ENCODE results near the gene DSTYK.

The DSTYK gene

DNA sequence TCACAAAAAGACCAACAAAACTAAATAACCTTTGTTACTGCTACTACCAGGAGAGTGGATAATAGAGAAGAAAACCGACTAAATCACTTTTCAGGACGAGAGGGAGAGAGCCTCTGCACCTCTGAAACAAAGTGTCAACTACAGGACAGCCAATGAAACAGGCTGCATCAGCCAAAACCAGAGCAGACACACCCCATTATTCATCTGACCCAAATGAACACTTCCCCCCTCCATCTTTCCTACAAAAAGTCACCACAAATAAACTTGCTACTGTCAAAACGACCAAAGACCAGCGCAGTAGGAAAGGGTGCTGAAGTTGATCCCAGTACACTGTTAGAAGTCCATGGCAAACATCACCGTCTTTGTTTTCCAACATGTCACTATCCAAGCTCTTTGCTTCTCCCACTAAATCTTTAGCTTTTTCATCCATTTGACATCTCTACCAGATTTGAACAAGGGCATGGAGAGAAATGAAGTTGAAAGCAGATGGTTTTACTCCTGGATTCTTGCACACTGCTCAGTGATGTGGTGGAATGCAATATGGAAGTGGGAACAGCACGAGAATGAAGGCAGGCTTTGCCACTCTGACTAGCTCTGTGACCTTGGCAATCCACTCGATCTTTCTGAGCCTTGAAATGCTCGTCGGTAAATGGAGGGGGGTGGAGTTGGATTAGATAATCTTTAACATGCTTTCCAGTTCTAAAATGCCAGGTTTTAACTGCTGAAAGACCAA, 20.5 kb downstream of the DSTYK start:
- TF ChIP-seq, protein P1, sequence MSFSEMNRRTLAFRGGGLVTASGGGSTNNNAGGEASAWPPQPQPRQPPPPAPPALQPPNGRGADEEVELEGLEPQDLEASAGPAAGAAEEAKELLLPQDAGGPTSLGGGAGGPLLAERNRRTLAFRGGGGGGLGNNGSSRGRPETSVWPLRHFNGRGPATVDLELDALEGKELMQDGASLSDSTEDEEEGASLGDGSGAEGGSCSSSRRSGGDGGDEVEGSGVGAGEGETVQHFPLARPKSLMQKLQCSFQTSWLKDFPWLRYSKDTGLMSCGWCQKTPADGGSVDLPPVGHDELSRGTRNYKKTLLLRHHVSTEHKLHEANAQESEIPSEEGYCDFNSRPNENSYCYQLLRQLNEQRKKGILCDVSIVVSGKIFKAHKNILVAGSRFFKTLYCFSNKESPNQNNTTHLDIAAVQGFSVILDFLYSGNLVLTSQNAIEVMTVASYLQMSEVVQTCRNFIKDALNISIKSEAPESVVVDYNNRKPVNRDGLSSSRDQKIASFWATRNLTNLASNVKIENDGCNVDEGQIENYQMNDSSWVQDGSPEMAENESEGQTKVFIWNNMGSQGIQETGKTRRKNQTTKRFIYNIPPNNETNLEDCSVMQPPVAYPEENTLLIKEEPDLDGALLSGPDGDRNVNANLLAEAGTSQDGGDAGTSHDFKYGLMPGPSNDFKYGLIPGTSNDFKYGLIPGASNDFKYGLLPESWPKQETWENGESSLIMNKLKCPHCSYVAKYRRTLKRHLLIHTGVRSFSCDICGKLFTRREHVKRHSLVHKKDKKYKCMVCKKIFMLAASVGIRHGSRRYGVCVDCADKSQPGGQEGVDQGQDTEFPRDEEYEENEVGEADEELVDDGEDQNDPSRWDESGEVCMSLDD (tag by site-specific recombination; IDR thresholded peaks at IDR 0.05) = no peak
- TF ChIP-seq ZNF16 (tag by site-specific recombination; IDR thresholded peaks at IDR 0.05; ENCODE audit: low read depth) (no peak), ZNF707 (tag by site-specific recombination; IDR thresholded peaks at IDR 0.05) (no peak), ZNF600 (tag by site-specific recombination; IDR thresholded peaks at IDR 0.05) (peak; percentile 51; the same call in 1 of the 2 replicates), ZBTB17 (tag by site-specific recombination; IDR thresholded peaks at IDR 0.05) (peak; percentile 50; the same call in 1 of the 2 replicates), ZNF677 (tag by site-specific recombination; IDR thresholded peaks at IDR 0.05) (no peak), ZSCAN30 (tag by site-specific recombination; IDR thresholded peaks at IDR 0.05) (no peak), CTCF (tag by site-specific recombination; IDR thresholded peaks at IDR 0.05) (no peak), ZNF654 (tag by site-specific recombination; IDR thresholded peaks at IDR 0.05; ENCODE audit: low read depth) (no peak), ZNF558 (tag by site-specific recombination; IDR thresholded peaks at IDR 0.05) (no peak), KLF9 (tag by site-specific recombination; IDR thresholded peaks at IDR 0.05; ENCODE audit: low read depth) (no peak), KLF7 (tag by site-specific recombination; IDR thresholded peaks at IDR 0.05; ENCODE audit: borderline replicate concordance) (no peak)
- TF ChIP-seq, protein P2, sequence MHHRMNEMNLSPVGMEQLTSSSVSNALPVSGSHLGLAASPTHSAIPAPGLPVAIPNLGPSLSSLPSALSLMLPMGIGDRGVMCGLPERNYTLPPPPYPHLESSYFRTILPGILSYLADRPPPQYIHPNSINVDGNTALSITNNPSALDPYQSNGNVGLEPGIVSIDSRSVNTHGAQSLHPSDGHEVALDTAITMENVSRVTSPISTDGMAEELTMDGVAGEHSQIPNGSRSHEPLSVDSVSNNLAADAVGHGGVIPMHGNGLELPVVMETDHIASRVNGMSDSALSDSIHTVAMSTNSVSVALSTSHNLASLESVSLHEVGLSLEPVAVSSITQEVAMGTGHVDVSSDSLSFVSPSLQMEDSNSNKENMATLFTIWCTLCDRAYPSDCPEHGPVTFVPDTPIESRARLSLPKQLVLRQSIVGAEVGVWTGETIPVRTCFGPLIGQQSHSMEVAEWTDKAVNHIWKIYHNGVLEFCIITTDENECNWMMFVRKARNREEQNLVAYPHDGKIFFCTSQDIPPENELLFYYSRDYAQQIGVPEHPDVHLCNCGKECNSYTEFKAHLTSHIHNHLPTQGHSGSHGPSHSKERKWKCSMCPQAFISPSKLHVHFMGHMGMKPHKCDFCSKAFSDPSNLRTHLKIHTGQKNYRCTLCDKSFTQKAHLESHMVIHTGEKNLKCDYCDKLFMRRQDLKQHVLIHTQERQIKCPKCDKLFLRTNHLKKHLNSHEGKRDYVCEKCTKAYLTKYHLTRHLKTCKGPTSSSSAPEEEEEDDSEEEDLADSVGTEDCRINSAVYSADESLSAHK (tag by site-specific recombination; IDR thresholded peaks at IDR 0.05) = no peak
- no peaks in the 10 kb centered on the region for H3K9me3 ChIP-seq (ENCODE audit: control insufficient read depth, insufficient read depth, low read depth, low read length)
- ChIA-PET CTCF (interaction anchor here (0.6 to 1.1 kb wide), 5 partner anchors 7 to 132 kb away, joined by 3 read pairs; partner anchors contain the start of gene TMCC2), POLR2A (interaction anchor here (0.7 kb wide), 1 partner anchor 20 kb away, joined by 3 read pairs; no protein-coding TSS in a partner anchor)
- H3K27ac ChIP-seq (ENCODE audit: extremely low read depth, low read depth, low read length) = no peak overlapping the region
- peaks cover 3% of the 10 kb centered on the region; the same call in 1 of the 2 replicates for H3K4me1 ChIP-seq (ENCODE audit: control insufficient read depth, insufficient read depth, low read length)
- H3K36me3 ChIP-seq (ENCODE audit: control insufficient read depth in 2 of 2, insufficient read depth in 1 of 2, low read length in 2 of 2) = peaks cover 0 to 14% of the 10 kb centered on the region in 2 experiments; a peak in 1 of 3 replicates
- H3K4me3 ChIP-seq (ENCODE audit: low read depth, low read length) = no peak overlapping the region

GRCh38 chr1:205189131-205189530, 22.4 kb downstream of the DSTYK start:
- peaks cover 7 to 14% of the 10 kb centered on the region in 2 experiments; a peak in 2 of 3 replicates for H3K36me3 ChIP-seq (ENCODE audit: control insufficient read depth in 2 of 2, insufficient read depth in 1 of 2, low read length in 2 of 2)
- TF ChIP-seq ZNF843 (tag by site-specific recombination; IDR thresholded peaks at IDR 0.05) = no peak
- no peak for TF ChIP-seq ZNF792 (tag by site-specific recombination; IDR thresholded peaks at IDR 0.05)
- CTCF ChIA-PET = interaction anchor here (0.7 to 1.0 kb wide), 3 partner anchors 47 to 127 kb away, joined by 3 to 6 read pairs (median 5); no protein-coding TSS in a partner anchor
- peaks cover 3% of the 10 kb centered on the region; the same call in 1 of the 2 replicates for H3K4me1 ChIP-seq (ENCODE audit: control insufficient read depth, insufficient read depth, low read length)
- H3K9me3 ChIP-seq (ENCODE audit: control insufficient read depth, insufficient read depth, low read depth, low read length) = no peaks in the 10 kb centered on the region
- no peak overlapping the region for H3K4me3 ChIP-seq (ENCODE audit: low read depth, low read length)
- no peak overlapping the region for H3K27ac ChIP-seq (ENCODE audit: extremely low read depth, low read depth, low read length)
- POLR2A ChIA-PET = interaction anchor here (0.7 to 1.4 kb wide), 2 partner anchors 38 to 166 kb away, joined by 3 to 5 read pairs; no protein-coding TSS in a partner anchor

Data from HEK293 (cell line).